ENCODE data around the gene BCORL1. TPM values are rescaled to one million over a fixed set of nuclear protein-coding genes. Genes with fewer than 3 reads are reported as not detected.

The BCORL1 gene
- total and polyA plus RNA-seq, 9 donors: 4.3 to 21.3 (median 16.6) TPM

DNA sequence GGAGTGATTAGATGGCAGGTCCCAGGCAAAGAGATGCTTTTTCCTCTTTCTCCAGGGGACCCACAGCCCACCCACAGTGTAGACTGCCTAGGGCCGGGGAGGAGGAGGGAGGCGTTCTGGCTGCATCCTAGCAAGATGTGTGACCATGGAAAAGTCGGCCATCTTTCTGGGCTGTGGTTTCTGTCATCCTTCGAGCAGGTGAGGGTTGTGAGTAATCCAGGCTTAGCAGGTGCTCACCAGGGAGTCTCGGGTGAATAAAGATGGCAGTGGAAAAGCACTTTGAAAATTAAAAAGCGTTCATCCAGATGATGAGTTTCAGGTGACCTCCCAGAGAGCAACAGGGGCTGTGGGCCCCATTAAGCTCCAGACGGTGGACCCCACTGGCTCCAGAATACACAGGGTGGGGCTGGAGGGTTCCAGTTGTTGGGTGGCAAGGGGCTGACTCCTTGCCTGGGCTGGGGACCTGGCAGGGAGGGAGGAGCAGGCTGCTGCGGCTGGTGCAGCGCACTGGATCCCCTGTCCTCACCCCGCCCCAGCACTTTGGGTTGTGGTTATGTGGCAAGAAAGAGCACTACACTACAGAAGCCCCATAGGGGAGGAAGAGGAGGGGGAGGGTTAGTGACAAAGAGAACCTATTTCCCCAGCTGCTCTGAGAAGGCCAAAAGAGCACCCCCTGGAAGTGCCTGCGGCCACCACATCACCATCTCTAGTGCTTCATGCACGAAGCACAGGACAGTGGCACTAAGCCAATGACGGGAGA, 104.2 kb downstream of the BCORL1 start:
- H3K4me1 ChIP-seq (ENCODE audit: control insufficient read depth, insufficient read depth, low read length): peaks cover 35% of the 10 kb centered on the region
- no peak overlapping the region for H3K4me3 ChIP-seq (ENCODE audit: low read length)
- peaks cover 3% of the 10 kb centered on the region for H3K27me3 ChIP-seq (ENCODE audit: control insufficient read depth, insufficient read depth, low read length)
- peak overlapping the region; percentile 74 for H3K27ac ChIP-seq (ENCODE audit: low read length)
- no peaks in the 10 kb centered on the region for H3K9me3 ChIP-seq (replicated peaks; ENCODE audit: control insufficient read depth, low read depth, low read length)
- H3K36me3 ChIP-seq (ENCODE audit: control insufficient read depth, insufficient read depth, low read length): no peaks in the 10 kb centered on the region
- DNase-seq: no peak
- WGBS (ENCODE audit: insufficient coverage): 61% methylated on average over 6 of the region's 13 CpGs

DNA sequence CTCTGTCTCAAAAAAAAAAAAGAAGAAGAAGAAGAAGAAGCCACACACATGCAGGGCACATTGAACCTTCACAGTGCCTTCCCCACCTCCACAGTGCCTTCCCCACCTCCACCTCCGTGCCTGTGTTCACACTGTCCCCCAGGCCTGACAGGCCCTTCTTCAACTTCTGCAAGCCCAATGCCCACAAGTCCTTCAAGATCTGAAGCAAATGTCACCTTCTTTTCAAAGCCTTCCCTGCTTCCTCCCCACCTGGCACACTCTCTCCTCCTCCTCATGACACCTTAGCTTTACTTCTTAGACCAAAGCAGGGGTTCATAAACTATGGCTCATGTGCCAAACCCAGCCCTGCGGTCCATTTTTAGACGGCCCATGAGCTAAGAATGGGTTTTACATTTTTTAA, 107.9 kb downstream of the BCORL1 start:
- 69% methylated on average over 1 of the region's 3 CpGs for WGBS (ENCODE audit: insufficient coverage)

DNA sequence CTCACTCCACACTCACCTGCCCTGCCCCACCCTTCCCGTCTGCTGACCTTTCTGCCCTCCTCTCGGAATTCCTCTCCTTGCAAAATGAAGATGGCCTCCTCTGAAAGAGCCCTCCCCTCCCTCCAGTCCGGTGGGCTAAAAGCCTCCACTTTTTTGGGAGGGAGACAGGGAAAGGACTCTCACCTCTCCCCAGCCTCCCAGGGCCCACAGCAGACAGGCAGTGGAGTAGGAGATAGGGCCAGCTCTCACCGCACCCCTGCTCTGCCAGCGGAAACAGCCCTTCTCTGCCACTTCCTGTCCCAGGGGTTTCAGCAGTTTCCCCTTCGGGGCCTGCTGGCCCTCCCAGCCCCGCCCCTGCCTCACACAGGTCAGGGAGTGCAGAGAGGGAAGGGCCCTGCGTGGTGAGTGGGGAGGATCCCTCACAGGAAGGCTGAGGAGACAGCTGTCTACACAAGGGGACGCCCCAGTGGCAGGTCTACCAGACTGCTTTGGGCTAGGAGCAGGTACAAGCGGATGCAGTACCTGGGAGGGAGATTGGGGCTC, 109.6 kb downstream of the BCORL1 start:
- Histone ChIP-seq H3K27ac (ENCODE audit: low read length) (no peak overlapping the region), H3K4me3 (ENCODE audit: low read length) (no peak overlapping the region), H3K27me3 (ENCODE audit: control insufficient read depth, insufficient read depth, low read length) (peaks cover 9% of the 10 kb centered on the region), H3K9me3 (replicated peaks; ENCODE audit: control insufficient read depth, low read depth, low read length) (no peaks in the 10 kb centered on the region), H3K36me3 (ENCODE audit: control insufficient read depth, insufficient read depth, low read length) (no peaks in the 10 kb centered on the region), H3K4me1 (ENCODE audit: control insufficient read depth, insufficient read depth, low read length) (peaks cover 12% of the 10 kb centered on the region)
- no peak for DNase-seq
- 40% methylated on average over 2 of the region's 10 CpGs for WGBS (ENCODE audit: insufficient coverage)

More for the DNA sequence above, 107.9 kb downstream of the BCORL1 start:
- Histone ChIP-seq H3K4me3 (ENCODE audit: low read length) (no peak overlapping the region), H3K27me3 (ENCODE audit: control insufficient read depth, insufficient read depth, low read length) (peaks cover 8% of the 10 kb centered on the region), H3K4me1 (ENCODE audit: control insufficient read depth, insufficient read depth, low read length) (peaks cover 24% of the 10 kb centered on the region), H3K36me3 (ENCODE audit: control insufficient read depth, insufficient read depth, low read length) (no peaks in the 10 kb centered on the region), H3K9me3 (replicated peaks; ENCODE audit: control insufficient read depth, low read depth, low read length) (no peaks in the 10 kb centered on the region), H3K27ac (ENCODE audit: low read length) (no peak overlapping the region)
- no peak for DNase-seq

DNA sequence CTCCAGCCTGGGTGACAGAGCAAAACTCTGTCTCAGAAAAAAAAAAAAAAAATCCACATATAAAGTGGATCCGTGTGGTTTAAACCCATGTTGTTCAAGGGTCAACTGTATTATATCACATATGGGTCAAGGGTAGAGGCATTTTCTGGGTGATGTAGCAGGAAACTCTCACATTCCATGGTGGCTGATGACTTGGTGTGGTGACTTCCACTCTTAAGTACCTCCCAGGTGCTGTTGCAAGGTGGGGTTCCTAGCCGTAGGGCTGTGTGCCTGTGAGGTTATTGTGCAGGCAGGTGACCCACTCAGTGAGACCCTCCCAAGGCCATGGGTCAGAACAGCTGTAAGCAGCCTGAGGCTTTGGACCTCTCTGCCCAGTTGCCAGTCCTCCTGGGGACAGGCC, 110.8 kb downstream of the BCORL1 start:
- H3K4me1 ChIP-seq (ENCODE audit: control insufficient read depth, insufficient read depth, low read length): peaks cover 20% of the 10 kb centered on the region
- no peak for DNase-seq
- no CpG with 5 or more reads among the region's 2 CpGs for WGBS (ENCODE audit: insufficient coverage)

DNA sequence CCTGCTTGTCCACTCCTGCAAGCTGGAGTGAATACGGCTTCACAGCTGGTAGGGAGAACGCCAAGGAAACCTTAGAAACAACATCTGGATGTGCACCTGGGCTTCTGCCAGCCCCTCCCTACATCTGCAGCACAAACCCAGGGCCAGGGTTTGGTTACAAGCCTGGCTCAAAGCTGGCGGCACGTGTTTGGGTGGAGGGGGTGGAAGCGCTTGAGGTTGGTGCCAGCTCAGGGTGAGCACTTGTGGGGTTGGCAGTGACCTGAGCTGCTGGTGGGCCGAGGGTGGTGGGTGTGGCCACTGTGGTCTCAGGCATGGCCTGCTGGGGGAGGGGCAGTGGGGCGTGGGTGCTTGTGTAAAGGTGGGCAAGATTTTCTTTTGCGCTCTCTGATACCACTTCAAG, 112.3 kb downstream of the BCORL1 start:
- Histone ChIP-seq H3K4me1 (ENCODE audit: control insufficient read depth, insufficient read depth, low read length) (peaks cover 22% of the 10 kb centered on the region), H3K9me3 (replicated peaks; ENCODE audit: control insufficient read depth, low read depth, low read length) (no peaks in the 10 kb centered on the region), H3K27ac (ENCODE audit: low read length) (no peak overlapping the region), H3K27me3 (ENCODE audit: control insufficient read depth, insufficient read depth, low read length) (peaks cover 14% of the 10 kb centered on the region), H3K4me3 (ENCODE audit: low read length) (no peak overlapping the region), H3K36me3 (ENCODE audit: control insufficient read depth, insufficient read depth, low read length) (no peaks in the 10 kb centered on the region)
- 74% methylated on average over 5 of the region's 8 CpGs for WGBS (ENCODE audit: insufficient coverage)
- no peak for DNase-seq

More for the DNA sequence above, 110.8 kb downstream of the BCORL1 start:
- Histone ChIP-seq H3K27ac (ENCODE audit: low read length) (no peak overlapping the region), H3K9me3 (replicated peaks; ENCODE audit: control insufficient read depth, low read depth, low read length) (no peaks in the 10 kb centered on the region), H3K36me3 (ENCODE audit: control insufficient read depth, insufficient read depth, low read length) (no peaks in the 10 kb centered on the region), H3K4me3 (ENCODE audit: low read length) (no peak overlapping the region), H3K27me3 (ENCODE audit: control insufficient read depth, insufficient read depth, low read length) (peaks cover 14% of the 10 kb centered on the region)

DNA sequence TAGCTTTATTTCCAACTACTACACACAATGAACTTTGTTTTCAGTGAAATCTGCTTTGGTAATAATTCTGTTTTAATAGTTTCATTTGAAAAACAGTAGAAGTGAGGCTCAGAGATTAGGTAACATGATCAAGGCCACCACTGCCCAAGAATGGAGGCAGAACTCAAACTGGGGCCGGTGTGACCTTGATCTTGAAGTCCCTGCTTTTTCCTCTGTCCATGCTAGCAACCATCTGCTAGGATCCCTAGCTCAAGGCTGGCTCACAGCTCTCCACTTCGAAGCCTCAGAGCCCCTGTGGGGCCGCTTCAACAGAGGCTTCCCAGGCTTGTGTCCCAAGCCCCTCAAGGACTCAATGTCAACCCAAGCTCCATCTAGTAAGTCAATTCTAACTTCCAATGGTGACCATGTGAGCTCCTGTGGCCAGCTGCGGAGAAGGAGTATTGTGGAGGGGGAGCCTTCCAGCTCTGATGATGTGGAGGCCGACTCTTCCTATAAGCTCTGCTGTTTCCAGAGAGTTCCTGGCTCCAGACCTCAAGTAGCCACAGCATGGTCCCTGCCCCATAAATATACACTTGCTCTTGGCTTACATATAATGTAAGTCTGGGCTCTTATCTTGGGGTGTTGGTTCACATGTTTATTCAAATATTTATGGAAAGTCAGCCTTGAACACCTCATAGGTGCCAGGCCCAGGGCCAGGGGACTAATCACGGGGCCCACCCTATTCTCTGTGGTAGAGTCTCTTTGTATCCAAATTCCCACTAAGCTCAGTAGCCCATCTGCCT, 113.0 kb downstream of the BCORL1 start:
- Histone ChIP-seq H3K27ac (ENCODE audit: low read length) (no peak overlapping the region), H3K36me3 (ENCODE audit: control insufficient read depth, insufficient read depth, low read length) (no peaks in the 10 kb centered on the region), H3K4me3 (ENCODE audit: low read length) (no peak overlapping the region), H3K4me1 (ENCODE audit: control insufficient read depth, insufficient read depth, low read length) (peaks cover 30% of the 10 kb centered on the region), H3K27me3 (ENCODE audit: control insufficient read depth, insufficient read depth, low read length) (peaks cover 14% of the 10 kb centered on the region), H3K9me3 (replicated peaks; ENCODE audit: control insufficient read depth, low read depth, low read length) (no peaks in the 10 kb centered on the region)
- DNase-seq: no peak
- 76% methylated on average over 4 of the region's 6 CpGs for WGBS (ENCODE audit: insufficient coverage)

DNA sequence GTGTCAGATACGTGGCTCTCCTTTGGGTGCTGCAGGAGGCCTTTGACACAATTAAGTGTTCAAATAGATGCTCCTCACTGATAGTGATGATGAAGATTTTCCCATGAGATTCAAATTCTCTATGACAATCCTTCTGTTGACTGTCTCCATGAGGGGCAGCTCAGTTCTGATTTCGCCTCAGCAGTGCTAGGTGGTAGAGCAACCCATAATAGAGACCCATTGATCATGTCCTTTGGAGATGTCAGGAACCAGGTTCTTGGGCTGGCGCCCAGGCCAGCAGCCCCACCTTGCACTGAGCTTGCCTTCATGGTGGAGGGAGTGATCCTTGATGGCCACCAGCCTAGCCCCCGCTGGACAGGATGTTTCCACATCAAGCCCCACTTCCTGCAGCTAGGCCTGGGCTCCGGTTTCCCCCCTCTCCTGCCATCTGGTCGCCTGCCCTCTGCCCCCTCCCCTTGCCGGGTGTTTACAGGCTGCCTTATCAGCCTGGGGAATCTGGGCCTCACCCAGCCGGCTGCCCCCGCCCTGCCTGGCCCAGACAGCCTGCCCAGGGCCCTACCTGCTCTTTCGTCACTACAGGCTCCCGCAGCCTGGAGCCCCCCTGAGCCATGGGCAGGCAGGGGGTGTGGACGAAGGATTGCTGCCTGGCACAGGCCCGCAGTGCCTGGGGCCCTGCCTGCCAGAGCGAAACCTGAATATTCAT, 115.2 kb downstream of the BCORL1 start:
- Histone ChIP-seq H3K4me1 (ENCODE audit: control insufficient read depth, insufficient read depth, low read length) (peaks cover 25% of the 10 kb centered on the region), H3K9me3 (replicated peaks; ENCODE audit: control insufficient read depth, low read depth, low read length) (no peaks in the 10 kb centered on the region), H3K36me3 (ENCODE audit: control insufficient read depth, insufficient read depth, low read length) (no peaks in the 10 kb centered on the region), H3K4me3 (ENCODE audit: low read length) (no peak overlapping the region), H3K27me3 (ENCODE audit: control insufficient read depth, insufficient read depth, low read length) (peaks cover 12% of the 10 kb centered on the region), H3K27ac (ENCODE audit: low read length) (no peak overlapping the region)
- DNase-seq: no peak
- 64% methylated on average over 11 of the region's 14 CpGs for WGBS (ENCODE audit: insufficient coverage)

DNA sequence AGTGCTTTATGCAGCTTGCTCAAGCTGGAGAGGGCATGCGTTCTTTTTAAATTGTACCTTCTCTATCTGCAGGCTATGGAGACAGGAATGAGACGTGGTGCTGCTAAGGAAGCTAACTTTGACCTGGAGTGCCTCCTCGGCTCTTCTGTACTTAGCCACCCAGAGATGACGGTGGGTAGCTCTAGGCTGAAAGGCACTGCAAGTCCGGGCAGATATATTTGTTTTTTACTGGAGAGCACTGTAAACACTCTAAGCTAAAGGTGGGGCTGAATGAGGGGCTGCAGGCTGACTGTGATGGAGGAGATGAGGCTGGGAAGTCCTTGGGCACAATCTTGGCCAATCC, 115.7 kb downstream of the BCORL1 start:
- no peaks in the 10 kb centered on the region for H3K9me3 ChIP-seq (replicated peaks; ENCODE audit: control insufficient read depth, low read depth, low read length)
- WGBS (ENCODE audit: insufficient coverage): 78% methylated on average over 4 of the region's 5 CpGs
- H3K36me3 ChIP-seq (ENCODE audit: control insufficient read depth, insufficient read depth, low read length): no peaks in the 10 kb centered on the region
- no peak for DNase-seq
- no peak overlapping the region for H3K4me3 ChIP-seq (ENCODE audit: low read length)
- H3K27me3 ChIP-seq (ENCODE audit: control insufficient read depth, insufficient read depth, low read length): peaks cover 12% of the 10 kb centered on the region
- peaks cover 25% of the 10 kb centered on the region for H3K4me1 ChIP-seq (ENCODE audit: control insufficient read depth, insufficient read depth, low read length)
- peak overlapping the region; percentile 20 for H3K27ac ChIP-seq (ENCODE audit: low read length)

DNA sequence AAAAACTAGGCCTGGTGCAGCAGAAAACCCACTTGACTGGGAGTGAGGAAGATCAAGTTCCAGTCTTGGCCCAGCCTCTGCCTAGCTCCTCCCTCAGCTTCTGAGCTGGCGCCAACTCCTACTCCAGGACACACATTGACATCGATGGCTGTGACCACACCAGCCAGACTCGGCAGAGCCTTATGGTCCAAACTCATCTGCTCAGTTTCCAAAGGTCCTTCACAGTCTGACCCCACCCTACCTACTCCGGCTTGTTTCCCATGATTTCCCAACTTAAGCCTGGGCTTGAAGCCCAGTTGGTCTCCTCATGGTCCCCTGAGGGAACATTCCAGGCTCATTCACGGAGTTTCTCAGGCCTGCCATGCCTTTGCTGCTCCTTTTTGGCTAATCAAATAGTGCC, 117.7 kb downstream of the BCORL1 start:
- DNase-seq: no peak
- 45% methylated on average over 5 of the region's 5 CpGs for WGBS (ENCODE audit: insufficient coverage)

DNA sequence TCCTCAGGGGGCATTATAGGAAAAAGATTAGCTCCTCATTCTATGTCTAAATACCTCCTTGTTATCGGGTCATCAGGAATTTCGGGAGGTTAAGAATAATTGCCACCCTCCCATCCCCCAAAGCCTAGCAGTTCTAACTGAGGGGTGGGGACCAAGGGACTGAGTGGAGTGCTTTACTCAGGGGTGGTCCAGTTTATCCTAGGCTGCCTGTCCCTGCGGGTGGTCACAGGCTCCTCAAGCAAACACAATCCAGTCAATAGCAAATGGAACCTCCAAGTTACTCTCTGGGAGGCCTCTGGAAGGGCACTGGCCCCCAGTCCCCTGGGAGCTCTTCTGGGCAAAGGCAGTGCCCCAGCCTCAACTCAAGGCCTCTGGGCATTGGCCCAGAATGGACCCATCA, 121.2 kb downstream of the BCORL1 start:
- WGBS (ENCODE audit: insufficient coverage): no CpG with 5 or more reads among the region's 3 CpGs
- H3K4me1 ChIP-seq (ENCODE audit: control insufficient read depth, insufficient read depth, low read length): peaks cover 24% of the 10 kb centered on the region
- no peaks in the 10 kb centered on the region for H3K9me3 ChIP-seq (replicated peaks; ENCODE audit: control insufficient read depth, low read depth, low read length)
- H3K36me3 ChIP-seq (ENCODE audit: control insufficient read depth, insufficient read depth, low read length): no peaks in the 10 kb centered on the region
- no peak overlapping the region for H3K27ac ChIP-seq (ENCODE audit: low read length)
- H3K4me3 ChIP-seq (ENCODE audit: low read length): no peak overlapping the region
- peaks cover 10% of the 10 kb centered on the region for H3K27me3 ChIP-seq (ENCODE audit: control insufficient read depth, insufficient read depth, low read length)
- DNase-seq: no peak

More for the DNA sequence above, 117.7 kb downstream of the BCORL1 start:
- no peak overlapping the region for H3K27ac ChIP-seq (ENCODE audit: low read length)
- peaks cover 10% of the 10 kb centered on the region for H3K27me3 ChIP-seq (ENCODE audit: control insufficient read depth, insufficient read depth, low read length)
- H3K9me3 ChIP-seq (replicated peaks; ENCODE audit: control insufficient read depth, low read depth, low read length): no peaks in the 10 kb centered on the region
- peaks cover 20% of the 10 kb centered on the region for H3K4me1 ChIP-seq (ENCODE audit: control insufficient read depth, insufficient read depth, low read length)
- no peak overlapping the region for H3K4me3 ChIP-seq (ENCODE audit: low read length)
- no peaks in the 10 kb centered on the region for H3K36me3 ChIP-seq (ENCODE audit: control insufficient read depth, insufficient read depth, low read length)

Measured in muscle of leg (tissue), 11 donors.